Adrenal gland (tissue), 5 donors: ENCODE measurements around the gene COG6.

ENCODE experiments used
- POLR2A ChIP-seq, 2 donors: fragments of 450-650 bp; IDR thresholded peaks; one replicate each; pipeline ENCODE4 v1.6.1; 2017; ENCODE audit warnings: antibody characterized with exemption in 2 of 2, mild to moderate bottlenecking in 2 of 2, moderate library complexity in 1 of 2
- TF ChIP-seq, protein P1 (sequence below), 6 experiments: fragments of 450-650 bp in 4 of 6; fragments of 200-600 bp in 2 of 6; sonication (generic) in 1 of 6; IDR thresholded peaks; 1 replicate in 5 of 6; 2 replicates in 1 of 6; pipeline versions ENCODE4 v1.5.1 to v1.8.0; 2016 to 2021; ENCODE audit warnings: antibody characterized with exemption in 6 of 6, mild to moderate bottlenecking in 2 of 6, moderate library complexity in 1 of 6
- donor health status: DM: no; HTN: no; CAD: no.

DNA sequence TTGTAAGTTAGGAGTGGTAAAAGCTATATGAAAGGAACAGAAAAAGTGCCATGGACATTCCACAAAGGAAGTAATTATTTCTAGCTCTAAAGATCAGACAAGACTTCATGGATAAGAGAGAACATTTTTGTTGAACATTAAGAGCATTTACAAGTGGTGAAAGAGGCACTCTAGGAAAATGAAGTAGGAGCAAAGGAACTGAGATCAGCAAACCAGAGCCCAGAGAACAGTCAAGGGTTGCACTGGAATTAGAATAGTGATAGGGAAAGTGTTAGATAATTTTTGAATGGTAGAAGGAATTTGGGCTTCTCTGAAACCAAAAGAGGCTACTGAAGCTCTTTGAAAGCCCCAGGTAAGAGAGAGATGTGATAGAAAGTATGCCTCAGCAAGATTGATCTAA is 94.1 kb downstream of the COG6 start:
- TF ChIP-seq, protein P1, sequence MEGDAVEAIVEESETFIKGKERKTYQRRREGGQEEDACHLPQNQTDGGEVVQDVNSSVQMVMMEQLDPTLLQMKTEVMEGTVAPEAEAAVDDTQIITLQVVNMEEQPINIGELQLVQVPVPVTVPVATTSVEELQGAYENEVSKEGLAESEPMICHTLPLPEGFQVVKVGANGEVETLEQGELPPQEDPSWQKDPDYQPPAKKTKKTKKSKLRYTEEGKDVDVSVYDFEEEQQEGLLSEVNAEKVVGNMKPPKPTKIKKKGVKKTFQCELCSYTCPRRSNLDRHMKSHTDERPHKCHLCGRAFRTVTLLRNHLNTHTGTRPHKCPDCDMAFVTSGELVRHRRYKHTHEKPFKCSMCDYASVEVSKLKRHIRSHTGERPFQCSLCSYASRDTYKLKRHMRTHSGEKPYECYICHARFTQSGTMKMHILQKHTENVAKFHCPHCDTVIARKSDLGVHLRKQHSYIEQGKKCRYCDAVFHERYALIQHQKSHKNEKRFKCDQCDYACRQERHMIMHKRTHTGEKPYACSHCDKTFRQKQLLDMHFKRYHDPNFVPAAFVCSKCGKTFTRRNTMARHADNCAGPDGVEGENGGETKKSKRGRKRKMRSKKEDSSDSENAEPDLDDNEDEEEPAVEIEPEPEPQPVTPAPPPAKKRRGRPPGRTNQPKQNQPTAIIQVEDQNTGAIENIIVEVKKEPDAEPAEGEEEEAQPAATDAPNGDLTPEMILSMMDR (IDR thresholded peaks at IDR 0.05) = no peak
- TF ChIP-seq POLR2A (IDR thresholded peaks at IDR 0.05) = no peak
